OCI-LY3 (cell line): ENCODE results near the gene CHPF.

ENCODE experiments used
- H2AFZ ChIP-seq: fragments of 200-600, 300-600 bp; shearing (Covaris generic); 2 replicates; pipeline ENCODE4 v1.6.0; 2014; ENCODE audit warnings: antibody characterized with exemption, low read depth, low read length
- H3K27ac ChIP-seq: fragments of 200-600, 300-600 bp; sonication (generic); 2 replicates; pipeline ENCODE4 v1.5.1; 2014; ENCODE audit warnings: mild to moderate bottlenecking, low read length, moderate library complexity, mixed read lengths
- H3K27me3 ChIP-seq: fragments of 200-600, 300-600 bp; sonication (generic); 2 replicates; pipeline ENCODE4 v1.6.1; 2014; ENCODE audit warnings: low read depth, low read length, mixed read lengths
- H3K36me3 ChIP-seq: fragments of 200-600, 300-600 bp; sonication (generic); replicated peaks from 2 replicates; pipeline ENCODE3; 2014; ENCODE audit warnings: low read depth, low read length, mixed read lengths
- H3K4me1 ChIP-seq: fragments of 300-600, 200-600 bp; sonication (generic); 2 replicates; pipeline ENCODE4 v1.6.1; 2014; ENCODE audit warnings: low read length, mixed read lengths
- H3K4me2 ChIP-seq: fragments of 200-600, 300-600 bp; sonication (generic); 2 replicates; pipeline ENCODE4 v1.6.1; 2014; ENCODE audit warnings: low read length, mixed read lengths
- H3K4me3 ChIP-seq: fragments of 300-600, 200-600 bp; sonication (generic); 2 replicates; pipeline ENCODE4 v1.5.1; 2014; ENCODE audit warnings: antibody characterized with exemption, mild to moderate bottlenecking, low read length, moderate library complexity
- H3K79me2 ChIP-seq: fragments of 300-600, 200-600 bp; shearing (Covaris generic); 2 replicates; pipeline ENCODE4 v1.6.1; 2014; ENCODE audit warnings: mild to moderate bottlenecking, low read length, mixed read lengths
- H3K9ac ChIP-seq: fragments of 300-600, 200-600 bp; shearing (Covaris generic); 2 replicates; pipeline ENCODE4 v1.6.0; 2014; ENCODE audit warnings: mild to moderate bottlenecking, low read length, moderate library complexity
- H3K9me3 ChIP-seq: fragments of 200-600, 300-600 bp; shearing (Covaris generic); 2 replicates; pipeline ENCODE4 v1.6.1; 2014; ENCODE audit warnings: low read length, mixed read lengths; ENCODE audit not compliant: insufficient read depth
- H4K20me1 ChIP-seq: fragments of 200-600, 300-600 bp; sonication (generic); 2 replicates; pipeline ENCODE4 v1.6.1; 2016; ENCODE audit warnings: low read length, mixed read lengths; ENCODE audit not compliant: insufficient read depth
- CTCF ChIP-seq: fragments of 200-600, 300-600 bp; sonication (generic); IDR thresholded peaks from 2 replicates; pipeline ENCODE4 v1.5.1; 2014; ENCODE audit warnings: antibody characterized with exemption, low read length, low read depth
- EZH2phosphoT487 ChIP-seq: fragments of 200-600 bp; shearing (Covaris generic); IDR thresholded peaks from 2 replicates; pipeline ENCODE4 v1.6.1; 2018; ENCODE audit warnings: antibody characterized with exemption, mixed run types, low read depth

Gene CHPF

GRCh38 chr2:219508971-219509779 is 34.4 kb downstream of the CHPF start:
- H3K27me3 ChIP-seq: peaks cover 21% of the 10 kb centered on the region
- TF ChIP-seq EZH2phosphoT487 (no peak), CTCF (no peak)
- peak overlapping the region; percentile 52; the same call in 1 of the 2 replicates for H3K4me2 ChIP-seq
- no peaks in the 10 kb centered on the region for H3K9me3 ChIP-seq
- no peak overlapping the region for H3K9ac ChIP-seq
- H4K20me1 ChIP-seq: no peaks in the 10 kb centered on the region
- H3K4me1 ChIP-seq: 0 out of 2 replicates have a peak, but pooled peaks cover 5% of the 10 kb centered on the region
- H3K79me2 ChIP-seq: no peaks in the 10 kb centered on the region
- no peak overlapping the region for H3K27ac ChIP-seq
- no peaks in the 10 kb centered on the region for H3K36me3 ChIP-seq
- H2AFZ ChIP-seq: no peak overlapping the region
- H3K4me3 ChIP-seq: no peak overlapping the region

- H3K27me3 ChIP-seq: peaks cover 14% of the 10 kb centered on the region
- 0 out of 2 replicates have a peak, but pooled peaks cover 5% of the 10 kb centered on the region for H3K4me1 ChIP-seq
- no peak overlapping the region for H3K4me2 ChIP-seq
- H3K9me3 ChIP-seq: no peaks in the 10 kb centered on the region
- no peak overlapping the region for H3K4me3 ChIP-seq
- no peaks in the 10 kb centered on the region for H4K20me1 ChIP-seq
- TF ChIP-seq EZH2phosphoT487: no peak
- no peak for TF ChIP-seq CTCF
- H2AFZ ChIP-seq: no peak overlapping the region
- H3K79me2 ChIP-seq: no peaks in the 10 kb centered on the region
- H3K36me3 ChIP-seq: no peaks in the 10 kb centered on the region
- no peak overlapping the region for H3K9ac ChIP-seq
- no peak overlapping the region for H3K27ac ChIP-seq
Observed at GRCh38 chr2:219508444-219508734, 35.2 kb downstream of the CHPF start.

GRCh38 chr2:219507581-219508443 is 35.8 kb downstream of the CHPF start:
- H3K9ac ChIP-seq: no peak overlapping the region

More at GRCh38 chr2:219507581-219508443, 35.8 kb downstream of the CHPF start:
- no peaks in the 10 kb centered on the region for H3K9me3 ChIP-seq
- H3K27me3 ChIP-seq: peaks cover 9% of the 10 kb centered on the region
- H3K4me3 ChIP-seq: no peak overlapping the region
- H3K27ac ChIP-seq: no peak overlapping the region
- no peak overlapping the region for H2AFZ ChIP-seq
- H3K36me3 ChIP-seq: no peaks in the 10 kb centered on the region
- no peaks in the 10 kb centered on the region for H4K20me1 ChIP-seq
- 0 out of 2 replicates have a peak, but pooled peaks cover 5% of the 10 kb centered on the region for H3K4me1 ChIP-seq
- TF ChIP-seq CTCF (no peak), EZH2phosphoT487 (no peak)
- no peak overlapping the region for H3K4me2 ChIP-seq
- no peaks in the 10 kb centered on the region for H3K79me2 ChIP-seq
